Inferior parietal cortex (tissue), 1 donor: ENCODE results near the gene ITGBL1.

Source experiments
- DNase-seq: peaks from one replicate; pipeline ENCODE4 v3.0.0-alpha.2; 2016; ENCODE audit errors: extremely low spot score

Gene ITGBL1

DNA sequence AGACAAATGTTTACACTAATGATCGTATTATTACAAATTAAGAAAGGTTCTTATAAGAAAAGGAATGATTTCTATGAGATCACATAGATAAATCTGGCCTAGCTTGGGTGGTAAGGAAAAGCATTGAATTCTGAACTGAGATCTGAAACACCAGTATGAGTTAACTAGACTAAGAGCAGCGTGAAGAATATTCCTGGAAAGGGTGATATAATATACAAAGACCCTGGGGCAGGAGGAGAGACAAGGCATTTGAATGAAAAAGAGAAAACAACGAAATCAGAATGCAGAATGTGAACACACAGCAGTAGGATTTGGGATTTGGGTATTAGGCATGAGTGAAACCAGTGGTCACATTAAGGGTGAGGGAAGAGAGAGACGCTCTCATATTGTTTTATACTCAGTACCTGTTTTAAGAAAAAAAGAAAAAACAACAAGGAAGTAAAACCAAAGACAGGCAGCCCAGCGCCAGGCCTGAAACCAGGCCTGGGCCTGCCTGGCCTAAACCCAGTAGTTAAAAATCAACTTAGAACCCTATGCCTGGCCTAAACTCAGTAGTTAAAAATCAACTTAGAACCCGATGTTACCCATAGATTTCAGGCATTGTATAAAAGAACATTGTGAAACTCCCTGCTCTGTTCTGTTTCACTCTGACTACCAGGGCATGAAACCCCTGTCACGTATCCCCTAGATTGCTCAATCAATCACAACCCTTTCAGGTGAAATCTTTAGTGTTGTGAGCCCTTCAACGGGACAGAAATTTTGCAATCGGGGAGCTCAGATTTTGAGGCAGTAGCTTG, 287.1 kb downstream of the ITGBL1 start:
- DNase-seq: no peak

DNA sequence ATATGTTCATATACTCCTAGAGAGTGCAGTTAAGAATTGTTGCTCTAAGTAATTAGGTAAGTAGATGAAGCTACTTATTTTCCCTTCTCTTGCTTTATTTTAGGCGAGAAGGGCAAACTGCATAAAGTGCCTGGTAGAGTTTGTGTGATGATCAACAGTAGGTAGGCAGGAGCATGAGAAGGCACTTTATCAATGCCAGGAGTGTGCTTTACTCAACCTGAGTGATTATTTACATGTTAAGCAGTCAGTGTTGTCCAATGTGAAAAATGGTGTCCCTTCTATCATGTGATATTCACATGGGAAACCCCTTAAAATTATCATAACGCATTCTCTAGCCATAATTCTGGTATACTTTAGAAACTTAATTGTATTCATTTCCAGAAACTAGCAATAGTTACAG, 294.0 kb downstream of the ITGBL1 start:
- DNase-seq: no peak

DNA sequence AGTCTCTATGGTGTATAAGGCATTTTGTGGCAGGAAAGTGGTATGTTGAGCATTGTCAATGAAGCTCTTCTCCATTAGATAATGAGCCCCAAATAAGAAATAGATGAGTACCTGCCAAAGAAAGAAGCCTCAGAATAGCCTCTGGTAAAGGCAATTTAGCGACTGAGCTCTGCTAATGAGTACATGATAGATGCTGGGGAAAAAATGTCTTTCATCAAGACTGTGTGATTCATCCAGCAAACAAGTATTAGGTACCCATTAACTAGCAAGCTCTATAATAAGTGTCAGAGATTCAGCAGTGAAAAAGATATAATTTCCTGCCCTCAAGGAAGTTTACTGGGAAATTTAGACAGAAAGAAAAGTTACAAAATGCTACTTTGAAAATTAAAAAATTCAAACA, 294.6 kb downstream of the ITGBL1 start:
- DNase-seq: no peak

DNA sequence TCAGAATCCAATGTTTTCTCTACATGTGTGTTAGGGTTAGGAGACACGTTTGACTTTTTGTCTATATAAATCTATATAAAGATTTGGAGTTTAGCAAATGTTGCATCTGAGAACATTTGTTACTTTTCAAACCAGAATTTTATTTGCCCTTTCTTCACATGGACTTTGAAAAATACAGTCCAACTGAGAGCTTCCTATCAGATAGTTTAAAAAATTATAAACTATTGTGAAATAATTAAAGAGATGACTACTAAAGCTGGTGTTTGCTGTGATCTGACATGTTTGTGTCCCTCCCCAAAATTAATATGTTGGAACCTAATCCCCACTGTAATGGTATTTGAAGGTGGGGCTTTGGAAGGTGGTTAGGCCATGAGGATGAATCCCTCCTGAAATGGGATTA, 297.1 kb downstream of the ITGBL1 start:
- DNase-seq: no peak

DNA sequence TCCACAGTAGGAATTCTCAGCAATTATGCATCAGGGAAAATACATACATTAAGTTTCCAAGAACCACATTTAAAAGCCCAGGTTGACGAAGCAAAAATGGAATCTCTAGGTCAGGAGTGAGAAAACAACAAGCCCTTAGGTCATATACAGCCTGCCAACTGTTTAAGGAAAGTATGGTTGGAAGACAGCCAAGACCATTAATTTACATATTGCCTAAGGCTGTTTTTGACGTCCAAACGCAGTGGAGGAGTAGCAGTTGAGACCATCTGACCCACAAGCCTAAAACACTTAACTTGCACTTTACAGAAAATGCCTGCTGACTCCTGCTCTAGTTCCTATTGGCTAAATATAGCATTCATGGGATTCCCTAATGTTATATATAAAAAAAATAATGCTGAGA, 299.0 kb downstream of the ITGBL1 start:
- no peak for DNase-seq

DNA sequence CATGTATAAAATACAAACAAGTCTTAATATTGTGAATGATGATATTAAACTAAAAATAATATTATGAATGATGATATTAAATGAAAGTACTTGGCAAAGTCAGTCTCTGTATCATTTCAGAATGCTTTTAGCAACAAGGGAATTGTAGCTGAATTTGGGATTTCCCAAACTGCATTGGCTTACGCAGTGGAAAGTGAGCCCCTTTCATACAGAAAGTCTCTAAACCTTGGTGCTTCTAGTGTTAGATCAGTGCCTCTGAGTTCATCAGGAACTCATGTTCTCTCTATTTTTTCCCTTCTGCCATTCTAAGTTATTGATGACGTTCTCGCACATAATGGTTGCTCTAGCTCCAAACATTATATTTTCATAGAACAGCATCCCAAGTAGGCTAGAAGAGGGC, 300.0 kb downstream of the ITGBL1 start:
- no peak for DNase-seq

DNA sequence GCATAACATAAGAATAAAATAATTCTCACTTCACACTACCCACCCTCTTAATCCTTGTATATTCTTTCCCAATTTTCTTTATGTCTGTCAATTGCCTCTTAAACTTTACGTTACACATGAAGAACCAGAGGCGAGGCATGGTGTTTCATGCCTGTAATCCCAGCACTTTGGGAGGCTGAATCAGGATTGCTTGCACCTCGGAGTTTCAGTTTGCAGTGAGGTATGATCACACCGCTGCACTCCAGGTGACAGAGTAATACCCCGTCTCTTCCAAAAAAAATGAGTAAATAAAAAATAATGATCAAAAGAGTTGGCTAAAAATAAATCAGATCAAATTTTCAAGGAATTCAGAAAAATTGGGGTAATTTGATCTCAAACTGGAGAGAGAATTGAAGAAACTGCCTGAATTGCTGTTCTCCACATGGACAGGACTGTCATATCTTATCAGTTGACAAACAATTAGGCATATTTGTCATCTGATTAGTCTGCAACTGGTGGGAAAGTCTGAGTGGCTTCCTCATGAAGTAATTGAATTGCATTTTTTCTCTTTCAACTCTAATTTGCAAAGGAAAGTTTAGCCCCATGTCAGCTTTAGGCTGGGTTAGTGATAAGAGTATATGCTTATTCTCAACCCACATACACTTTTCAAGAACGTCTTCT, 302.9 kb downstream of the ITGBL1 start:
- no peak for DNase-seq

DNA sequence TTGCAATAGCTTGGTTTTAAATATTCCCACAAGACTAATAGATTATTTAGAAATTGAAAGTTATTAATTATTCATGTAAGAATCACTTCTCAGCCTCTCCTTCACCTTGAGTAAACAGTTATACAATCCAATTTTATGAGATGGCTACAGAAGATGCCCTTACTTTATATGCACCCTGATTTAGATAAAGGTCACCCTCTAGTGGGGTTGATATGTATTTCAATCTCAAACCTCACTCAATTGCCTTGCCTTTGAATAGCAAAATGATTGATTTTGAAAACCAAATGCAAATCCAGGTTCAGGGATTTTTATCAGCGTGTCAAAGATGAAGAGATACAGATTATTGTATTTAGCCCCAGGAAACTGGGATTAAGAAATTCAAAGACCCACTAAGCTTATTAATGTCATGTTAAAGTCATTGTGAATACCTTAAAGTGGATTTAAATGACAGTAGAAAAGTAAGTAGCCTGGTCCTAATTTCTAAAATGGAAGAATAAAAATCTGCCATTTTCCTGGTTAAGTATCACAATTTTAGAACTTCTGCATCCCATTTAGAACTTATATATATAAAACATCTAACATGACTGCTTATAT, 305.1 kb downstream of the ITGBL1 start:
- peak; percentile 54 for DNase-seq

DNA sequence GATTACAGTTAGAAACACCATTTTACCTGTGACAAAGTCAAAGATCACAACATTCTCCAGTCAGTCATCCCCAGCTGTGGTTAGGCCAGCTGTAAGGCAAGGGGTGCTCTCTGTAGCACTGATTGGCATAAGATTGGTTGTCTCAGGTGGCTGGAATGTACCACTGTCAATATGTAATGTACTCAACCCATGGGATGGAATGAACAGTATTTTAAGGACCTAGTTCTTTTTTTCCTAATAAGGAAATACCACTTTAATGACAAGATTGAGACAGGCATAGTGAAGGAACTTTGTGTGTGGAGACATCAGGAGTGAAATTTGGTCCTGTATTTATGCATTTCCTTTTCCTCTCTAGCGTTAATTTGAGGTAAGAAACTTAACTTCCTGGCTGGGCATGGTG, 310.7 kb downstream of the ITGBL1 start:
- no peak for DNase-seq
